ENCODE results near the gene CLDN25.
A peak's percentile ranks its signal among the peaks of the same experiment; 100 is the strongest.

The CLDN25 gene

GRCh38 chr11:113789675-113790320 is 10.2 kb downstream of the CLDN25 start:
- Histone ChIP-seq H3K9me3 (ENCODE audit: control insufficient read depth, low read length) (no peaks in the 10 kb centered on the region), H2BK120ac (ENCODE audit: low read depth, low read length) (no peak overlapping the region), H3K36me3 (ENCODE audit: control insufficient read depth in 1 of 2, insufficient read depth in 2 of 2, low read depth in 1 of 2, low read length in 2 of 2) (no peaks in the 10 kb centered on the region), H3K79me1 (replicated peaks; ENCODE audit: low read length, poor library complexity, severe bottlenecking) (no peaks in the 10 kb centered on the region), H3K4me1 (ENCODE audit: control insufficient read depth, insufficient read depth, low read depth, low read length) (no peaks in the 10 kb centered on the region), H3K4ac (ENCODE audit: low read depth in 1 of 2, low read length in 2 of 2) (no peak overlapping the region), H4K91ac (ENCODE audit: low read length) (no peak overlapping the region), H2BK5ac (ENCODE audit: low read depth, low read length, poor library complexity, severe bottlenecking) (no peak overlapping the region), H3K27ac (ENCODE audit: low read length, poor library complexity, severe bottlenecking) (no peak overlapping the region), H3K9ac (ENCODE audit: low read length) (no peak overlapping the region), H2AFZ (ENCODE audit: low read depth, low read length) (no peak overlapping the region), H2BK12ac (ENCODE audit: low read length in 2 of 2) (no peak overlapping the region), H3K4me2 (ENCODE audit: low read length, poor library complexity, severe bottlenecking) (no peak overlapping the region), H3K23ac (ENCODE audit: low read length in 2 of 2) (no peak overlapping the region), H4K8ac (ENCODE audit: low read length) (no peak overlapping the region), H3K18ac (ENCODE audit: low read depth in 1 of 2, low read length in 2 of 2) (no peak overlapping the region), H3K27me3 (ENCODE audit: control insufficient read depth in 1 of 2, insufficient read depth in 1 of 2, low read length in 2 of 2) (peaks cover 4 to 7% of the 10 kb centered on the region in 2 experiments), H2BK15ac (ENCODE audit: low read depth, poor library complexity, severe bottlenecking) (no peak overlapping the region), H3K4me3 (ENCODE audit: insufficient read depth in 1 of 2, low read depth in 1 of 2, low read length in 2 of 2) (no peak overlapping the region), H2AK5ac (ENCODE audit: low read length, severe bottlenecking) (no peak overlapping the region), H3K14ac (ENCODE audit: low read length in 2 of 2) (no peak overlapping the region)
- no peak for DNase-seq
- WGBS: 97% methylated on average over 35 of the region's 35 CpGs

- Histone ChIP-seq H2AFZ (ENCODE audit: low read depth, low read length) (no peak overlapping the region), H3K4ac (ENCODE audit: low read depth in 1 of 2, low read length in 2 of 2) (no peak overlapping the region), H4K8ac (ENCODE audit: low read length) (no peak overlapping the region), H2AK5ac (ENCODE audit: low read length, severe bottlenecking) (no peak overlapping the region), H3K27me3 (ENCODE audit: control insufficient read depth in 1 of 2, insufficient read depth in 1 of 2, low read length in 2 of 2) (no peaks in the 10 kb centered on the region), H3K27ac (ENCODE audit: low read length, poor library complexity, severe bottlenecking) (no peak overlapping the region), H3K36me3 (ENCODE audit: control insufficient read depth in 1 of 2, insufficient read depth in 2 of 2, low read depth in 1 of 2, low read length in 2 of 2) (peaks cover 4 to 23% of the 10 kb centered on the region in 2 experiments), H2BK15ac (ENCODE audit: low read depth, poor library complexity, severe bottlenecking) (no peak overlapping the region), H3K14ac (ENCODE audit: low read length in 2 of 2) (no peak overlapping the region), H3K9ac (ENCODE audit: low read length) (no peak overlapping the region), H3K4me2 (ENCODE audit: low read length, poor library complexity, severe bottlenecking) (no peak overlapping the region), H3K18ac (ENCODE audit: low read depth in 1 of 2, low read length in 2 of 2) (no peak overlapping the region), H3K9me3 (ENCODE audit: control insufficient read depth, low read length) (no peaks in the 10 kb centered on the region), H3K23ac (ENCODE audit: low read length in 2 of 2) (no peak overlapping the region), H3K4me3 (ENCODE audit: insufficient read depth in 1 of 2, low read depth in 1 of 2, low read length in 2 of 2) (no peak overlapping the region), H2BK120ac (ENCODE audit: low read depth, low read length) (no peak overlapping the region), H3K79me1 (replicated peaks; ENCODE audit: low read length, poor library complexity, severe bottlenecking) (no peaks in the 10 kb centered on the region), H2BK12ac (ENCODE audit: low read length in 2 of 2) (no peak overlapping the region), H4K91ac (ENCODE audit: low read length) (no peak overlapping the region), H3K4me1 (ENCODE audit: control insufficient read depth, insufficient read depth, low read depth, low read length) (no peaks in the 10 kb centered on the region), H2BK5ac (ENCODE audit: low read depth, low read length, poor library complexity, severe bottlenecking) (no peak overlapping the region)
- WGBS: 62% methylated on average over 3 of the region's 3 CpGs
- DNase-seq: peak; percentile 58
Observed at GRCh38 chr11:113796663-113797259, 17.2 kb downstream of the CLDN25 start.

GRCh38 chr11:113802621-113803020 is 23.0 kb downstream of the CLDN25 start:
- H3K23ac ChIP-seq (ENCODE audit: low read length in 2 of 2): no peak overlapping the region
- no peak overlapping the region for H2BK5ac ChIP-seq (ENCODE audit: low read depth, low read length, poor library complexity, severe bottlenecking)
- H3K4me1 ChIP-seq (ENCODE audit: control insufficient read depth, insufficient read depth, low read depth, low read length): no peaks in the 10 kb centered on the region
- no peak for DNase-seq
- no peak overlapping the region for H3K4me3 ChIP-seq (ENCODE audit: insufficient read depth in 1 of 2, low read depth in 1 of 2, low read length in 2 of 2)
- H3K27me3 ChIP-seq (ENCODE audit: control insufficient read depth in 1 of 2, insufficient read depth in 1 of 2, low read length in 2 of 2): no peaks in the 10 kb centered on the region
- H4K91ac ChIP-seq (ENCODE audit: low read length): no peak overlapping the region
- no peak overlapping the region for H2BK120ac ChIP-seq (ENCODE audit: low read depth, low read length)
- H3K27ac ChIP-seq (ENCODE audit: low read length, poor library complexity, severe bottlenecking): no peak overlapping the region
- H3K4me2 ChIP-seq (ENCODE audit: low read length, poor library complexity, severe bottlenecking): no peak overlapping the region
- peaks cover 4 to 64% of the 10 kb centered on the region in 2 experiments for H3K36me3 ChIP-seq (ENCODE audit: control insufficient read depth in 1 of 2, insufficient read depth in 2 of 2, low read depth in 1 of 2, low read length in 2 of 2)
- H3K79me1 ChIP-seq (replicated peaks; ENCODE audit: low read length, poor library complexity, severe bottlenecking): no peaks in the 10 kb centered on the region
- H3K4ac ChIP-seq (ENCODE audit: low read depth in 1 of 2, low read length in 2 of 2): no peak overlapping the region
- no peak overlapping the region for H2BK15ac ChIP-seq (ENCODE audit: low read depth, poor library complexity, severe bottlenecking)
- no peak overlapping the region for H2AK5ac ChIP-seq (ENCODE audit: low read length, severe bottlenecking)
- no peak overlapping the region for H3K9ac ChIP-seq (ENCODE audit: low read length)
- H2BK12ac ChIP-seq (ENCODE audit: low read length in 2 of 2): no peak overlapping the region
- no peak overlapping the region for H2AFZ ChIP-seq (ENCODE audit: low read depth, low read length)
- H3K14ac ChIP-seq (ENCODE audit: low read length in 2 of 2): no peak overlapping the region
- no peak overlapping the region for H3K18ac ChIP-seq (ENCODE audit: low read depth in 1 of 2, low read length in 2 of 2)
- no peaks in the 10 kb centered on the region for H3K9me3 ChIP-seq (ENCODE audit: control insufficient read depth, low read length)
- no peak overlapping the region for H4K8ac ChIP-seq (ENCODE audit: low read length)

- Histone ChIP-seq H3K4me3 (ENCODE audit: insufficient read depth in 1 of 2, low read depth in 1 of 2, low read length in 2 of 2) (no peak overlapping the region), H3K4me2 (ENCODE audit: low read length, poor library complexity, severe bottlenecking) (no peak overlapping the region), H2AFZ (ENCODE audit: low read depth, low read length) (no peak overlapping the region), H2BK5ac (ENCODE audit: low read depth, low read length, poor library complexity, severe bottlenecking) (no peak overlapping the region), H3K9me3 (ENCODE audit: control insufficient read depth, low read length) (no peaks in the 10 kb centered on the region), H3K27me3 (ENCODE audit: control insufficient read depth in 1 of 2, insufficient read depth in 1 of 2, low read length in 2 of 2) (no peaks in the 10 kb centered on the region), H3K36me3 (ENCODE audit: control insufficient read depth in 1 of 2, insufficient read depth in 2 of 2, low read depth in 1 of 2, low read length in 2 of 2) (peaks cover 7 to 69% of the 10 kb centered on the region in 2 experiments), H4K8ac (ENCODE audit: low read length) (no peak overlapping the region), H2AK5ac (ENCODE audit: low read length, severe bottlenecking) (no peak overlapping the region), H3K4ac (ENCODE audit: low read depth in 1 of 2, low read length in 2 of 2) (no peak overlapping the region), H3K79me1 (replicated peaks; ENCODE audit: low read length, poor library complexity, severe bottlenecking) (no peaks in the 10 kb centered on the region), H4K91ac (ENCODE audit: low read length) (no peak overlapping the region), H2BK15ac (ENCODE audit: low read depth, poor library complexity, severe bottlenecking) (no peak overlapping the region), H3K23ac (ENCODE audit: low read length in 2 of 2) (no peak overlapping the region), H3K4me1 (ENCODE audit: control insufficient read depth, insufficient read depth, low read depth, low read length) (no peaks in the 10 kb centered on the region), H3K27ac (ENCODE audit: low read length, poor library complexity, severe bottlenecking) (no peak overlapping the region), H2BK12ac (ENCODE audit: low read length in 2 of 2) (no peak overlapping the region), H2BK120ac (ENCODE audit: low read depth, low read length) (no peak overlapping the region), H3K18ac (ENCODE audit: low read depth in 1 of 2, low read length in 2 of 2) (no peak overlapping the region), H3K14ac (ENCODE audit: low read length in 2 of 2) (no peak overlapping the region), H3K9ac (ENCODE audit: low read length) (no peak overlapping the region)
- no peak for DNase-seq
Observed at GRCh38 chr11:113805640-113806039, 26.0 kb downstream of the CLDN25 start.

Data from mesenchymal stem cell (in vitro differentiated cells and primary cell).